ENCODE measurements around the gene TM9SF2. TPM values are rescaled to one million over a fixed set of nuclear protein-coding genes. Genes with fewer than 3 reads are reported as not detected.

The TM9SF2 gene
- total RNA-seq, 1 experiment from 2014 or later: 84.0 TPM

DNA sequence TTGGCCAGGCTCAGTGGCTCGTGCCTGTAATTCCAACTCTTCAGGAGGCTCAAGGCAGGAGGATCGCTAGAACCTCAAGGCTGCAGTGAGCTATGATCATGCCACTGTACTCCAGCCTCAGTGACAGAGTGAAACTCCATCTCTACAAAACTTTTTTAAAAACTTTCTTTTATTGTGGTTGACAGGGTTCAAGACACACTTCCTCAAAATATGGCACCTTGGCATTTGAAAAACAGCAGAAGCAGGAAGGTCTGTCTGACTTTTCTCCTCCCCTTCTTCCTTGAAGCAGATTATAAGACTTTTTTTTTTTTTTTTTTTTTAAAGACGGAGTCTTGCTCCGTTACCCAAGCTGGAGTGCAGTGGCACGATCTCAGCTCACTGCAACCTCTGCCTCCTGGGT is 100.3 kb downstream of the TM9SF2 start (continued):
- TF ChIP-seq, protein P1, sequence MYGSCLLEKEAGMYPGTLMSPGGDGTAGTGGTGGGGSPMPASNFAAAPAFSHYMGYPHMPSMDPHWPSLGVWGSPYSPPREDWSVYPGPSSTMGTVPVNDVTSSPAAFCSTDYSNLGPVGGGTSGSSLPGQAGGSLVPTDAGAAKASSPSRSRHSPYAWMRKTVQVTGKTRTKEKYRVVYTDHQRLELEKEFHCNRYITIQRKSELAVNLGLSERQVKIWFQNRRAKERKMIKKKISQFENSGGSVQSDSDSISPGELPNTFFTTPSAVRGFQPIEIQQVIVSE (CRISPR knock-in tag; IDR thresholded peaks at IDR 0.05; ENCODE audit: borderline replicate concordance): no peak
- TF ChIP-seq FOXP1 (CRISPR knock-in tag; IDR thresholded peaks at IDR 0.05; ENCODE audit: borderline replicate concordance): no peak
- TF ChIP-seq, protein P2, sequence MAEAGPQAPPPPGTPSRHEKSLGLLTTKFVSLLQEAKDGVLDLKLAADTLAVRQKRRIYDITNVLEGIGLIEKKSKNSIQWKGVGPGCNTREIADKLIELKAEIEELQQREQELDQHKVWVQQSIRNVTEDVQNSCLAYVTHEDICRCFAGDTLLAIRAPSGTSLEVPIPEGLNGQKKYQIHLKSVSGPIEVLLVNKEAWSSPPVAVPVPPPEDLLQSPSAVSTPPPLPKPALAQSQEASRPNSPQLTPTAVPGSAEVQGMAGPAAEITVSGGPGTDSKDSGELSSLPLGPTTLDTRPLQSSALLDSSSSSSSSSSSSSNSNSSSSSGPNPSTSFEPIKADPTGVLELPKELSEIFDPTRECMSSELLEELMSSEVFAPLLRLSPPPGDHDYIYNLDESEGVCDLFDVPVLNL (CRISPR knock-in tag; IDR thresholded peaks at IDR 0.05; ENCODE audit: borderline replicate concordance, low read depth): no peak

DNA sequence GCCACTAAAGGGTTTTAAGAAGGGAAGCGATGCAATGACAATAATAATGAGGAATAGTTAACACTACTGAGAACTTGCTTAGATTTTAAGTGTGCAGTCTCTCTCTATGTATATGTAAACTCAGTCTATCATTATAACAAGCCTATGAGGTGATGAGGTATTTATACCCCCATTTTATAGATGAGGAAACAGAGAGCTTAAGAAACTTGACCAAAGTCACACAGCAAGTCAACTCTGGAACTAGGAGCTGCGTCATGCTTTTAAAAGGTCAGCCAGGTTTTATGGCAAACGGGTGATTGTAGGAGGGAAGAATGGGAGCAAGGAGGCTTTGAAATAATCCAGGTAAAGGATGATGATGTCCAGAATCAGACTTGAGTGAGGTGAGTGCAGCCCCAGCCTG is 103.4 kb downstream of the TM9SF2 start:
- ATAC-seq (no peak), DNase-seq (ENCODE audit: low spot score) (no peak)
- Mint-ChIP-seq H3K27ac (no peak overlapping the region), H3K4me1 (peaks cover 31% of the 10 kb centered on the region), H3K4me3 (no peak overlapping the region), H3K27me3 (ENCODE audit: low read depth) (no peaks in the 10 kb centered on the region), H3K36me3 (peaks cover 3% of the 10 kb centered on the region; the same call in 1 of the 2 replicates), H3K9me3 (no peaks in the 10 kb centered on the region)
- TF ChIP-seq, protein P3, sequence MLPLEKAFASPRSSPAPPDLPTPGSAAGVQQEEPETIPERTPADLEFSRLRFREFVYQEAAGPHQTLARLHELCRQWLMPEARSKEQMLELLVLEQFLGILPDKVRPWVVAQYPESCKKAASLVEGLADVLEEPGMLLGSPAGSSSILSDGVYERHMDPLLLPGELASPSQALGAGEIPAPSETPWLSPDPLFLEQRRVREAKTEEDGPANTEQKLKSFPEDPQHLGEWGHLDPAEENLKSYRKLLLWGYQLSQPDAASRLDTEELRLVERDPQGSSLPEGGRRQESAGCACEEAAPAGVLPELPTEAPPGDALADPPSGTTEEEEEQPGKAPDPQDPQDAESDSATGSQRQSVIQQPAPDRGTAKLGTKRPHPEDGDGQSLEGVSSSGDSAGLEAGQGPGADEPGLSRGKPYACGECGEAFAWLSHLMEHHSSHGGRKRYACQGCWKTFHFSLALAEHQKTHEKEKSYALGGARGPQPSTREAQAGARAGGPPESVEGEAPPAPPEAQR (CRISPR knock-in tag; IDR thresholded peaks at IDR 0.05): no peak
- TF ChIP-seq, protein P4, sequence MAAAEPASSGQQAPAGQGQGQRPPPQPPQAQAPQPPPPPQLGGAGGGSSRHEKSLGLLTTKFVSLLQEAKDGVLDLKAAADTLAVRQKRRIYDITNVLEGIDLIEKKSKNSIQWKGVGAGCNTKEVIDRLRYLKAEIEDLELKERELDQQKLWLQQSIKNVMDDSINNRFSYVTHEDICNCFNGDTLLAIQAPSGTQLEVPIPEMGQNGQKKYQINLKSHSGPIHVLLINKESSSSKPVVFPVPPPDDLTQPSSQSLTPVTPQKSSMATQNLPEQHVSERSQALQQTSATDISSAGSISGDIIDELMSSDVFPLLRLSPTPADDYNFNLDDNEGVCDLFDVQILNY (CRISPR knock-in tag; IDR thresholded peaks at IDR 0.05): no peak
- no peak for TF ChIP-seq CBFB (CRISPR knock-in tag; IDR thresholded peaks at IDR 0.05; ENCODE audit: low read depth)
- TF ChIP-seq MYBL2 (CRISPR knock-in tag; IDR thresholded peaks at IDR 0.05): no peak
- TF ChIP-seq, protein P5, sequence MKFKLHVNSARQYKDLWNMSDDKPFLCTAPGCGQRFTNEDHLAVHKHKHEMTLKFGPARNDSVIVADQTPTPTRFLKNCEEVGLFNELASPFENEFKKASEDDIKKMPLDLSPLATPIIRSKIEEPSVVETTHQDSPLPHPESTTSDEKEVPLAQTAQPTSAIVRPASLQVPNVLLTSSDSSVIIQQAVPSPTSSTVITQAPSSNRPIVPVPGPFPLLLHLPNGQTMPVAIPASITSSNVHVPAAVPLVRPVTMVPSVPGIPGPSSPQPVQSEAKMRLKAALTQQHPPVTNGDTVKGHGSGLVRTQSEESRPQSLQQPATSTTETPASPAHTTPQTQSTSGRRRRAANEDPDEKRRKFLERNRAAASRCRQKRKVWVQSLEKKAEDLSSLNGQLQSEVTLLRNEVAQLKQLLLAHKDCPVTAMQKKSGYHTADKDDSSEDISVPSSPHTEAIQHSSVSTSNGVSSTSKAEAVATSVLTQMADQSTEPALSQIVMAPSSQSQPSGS (CRISPR knock-in tag; IDR thresholded peaks at IDR 0.05; ENCODE audit: borderline replicate concordance, low read depth): no peak
- TF ChIP-seq, protein P6, sequence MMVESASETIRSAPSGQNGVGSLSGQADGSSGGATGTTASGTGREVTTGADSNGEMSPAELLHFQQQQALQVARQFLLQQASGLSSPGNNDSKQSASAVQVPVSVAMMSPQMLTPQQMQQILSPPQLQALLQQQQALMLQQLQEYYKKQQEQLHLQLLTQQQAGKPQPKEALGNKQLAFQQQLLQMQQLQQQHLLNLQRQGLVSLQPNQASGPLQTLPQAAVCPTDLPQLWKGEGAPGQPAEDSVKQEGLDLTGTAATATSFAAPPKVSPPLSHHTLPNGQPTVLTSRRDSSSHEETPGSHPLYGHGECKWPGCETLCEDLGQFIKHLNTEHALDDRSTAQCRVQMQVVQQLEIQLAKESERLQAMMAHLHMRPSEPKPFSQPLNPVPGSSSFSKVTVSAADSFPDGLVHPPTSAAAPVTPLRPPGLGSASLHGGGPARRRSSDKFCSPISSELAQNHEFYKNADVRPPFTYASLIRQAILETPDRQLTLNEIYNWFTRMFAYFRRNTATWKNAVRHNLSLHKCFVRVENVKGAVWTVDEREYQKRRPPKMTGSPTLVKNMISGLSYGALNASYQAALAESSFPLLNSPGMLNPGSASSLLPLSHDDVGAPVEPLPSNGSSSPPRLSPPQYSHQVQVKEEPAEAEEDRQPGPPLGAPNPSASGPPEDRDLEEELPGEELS (CRISPR knock-in tag; IDR thresholded peaks at IDR 0.05): no peak
- TF ChIP-seq ESRRA (CRISPR knock-in tag; IDR thresholded peaks at IDR 0.05; ENCODE audit: borderline replicate concordance): no peak
- TF ChIP-seq CREB1 (CRISPR knock-in tag; IDR thresholded peaks at IDR 0.05): no peak
- TF ChIP-seq NR2C2 (CRISPR knock-in tag; IDR thresholded peaks at IDR 0.05): no peak
- TF ChIP-seq, protein P7, sequence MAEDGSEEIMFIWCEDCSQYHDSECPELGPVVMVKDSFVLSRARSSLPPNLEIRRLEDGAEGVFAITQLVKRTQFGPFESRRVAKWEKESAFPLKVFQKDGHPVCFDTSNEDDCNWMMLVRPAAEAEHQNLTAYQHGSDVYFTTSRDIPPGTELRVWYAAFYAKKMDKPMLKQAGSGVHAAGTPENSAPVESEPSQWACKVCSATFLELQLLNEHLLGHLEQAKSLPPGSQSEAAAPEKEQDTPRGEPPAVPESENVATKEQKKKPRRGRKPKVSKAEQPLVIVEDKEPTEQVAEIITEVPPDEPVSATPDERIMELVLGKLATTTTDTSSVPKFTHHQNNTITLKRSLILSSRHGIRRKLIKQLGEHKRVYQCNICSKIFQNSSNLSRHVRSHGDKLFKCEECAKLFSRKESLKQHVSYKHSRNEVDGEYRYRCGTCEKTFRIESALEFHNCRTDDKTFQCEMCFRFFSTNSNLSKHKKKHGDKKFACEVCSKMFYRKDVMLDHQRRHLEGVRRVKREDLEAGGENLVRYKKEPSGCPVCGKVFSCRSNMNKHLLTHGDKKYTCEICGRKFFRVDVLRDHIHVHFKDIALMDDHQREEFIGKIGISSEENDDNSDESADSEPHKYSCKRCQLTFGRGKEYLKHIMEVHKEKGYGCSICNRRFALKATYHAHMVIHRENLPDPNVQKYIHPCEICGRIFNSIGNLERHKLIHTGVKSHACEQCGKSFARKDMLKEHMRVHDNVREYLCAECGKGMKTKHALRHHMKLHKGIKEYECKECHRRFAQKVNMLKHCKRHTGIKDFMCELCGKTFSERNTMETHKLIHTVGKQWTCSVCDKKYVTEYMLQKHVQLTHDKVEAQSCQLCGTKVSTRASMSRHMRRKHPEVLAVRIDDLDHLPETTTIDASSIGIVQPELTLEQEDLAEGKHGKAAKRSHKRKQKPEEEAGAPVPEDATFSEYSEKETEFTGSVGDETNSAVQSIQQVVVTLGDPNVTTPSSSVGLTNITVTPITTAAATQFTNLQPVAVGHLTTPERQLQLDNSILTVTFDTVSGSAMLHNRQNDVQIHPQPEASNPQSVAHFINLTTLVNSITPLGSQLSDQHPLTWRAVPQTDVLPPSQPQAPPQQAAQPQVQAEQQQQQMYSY (CRISPR knock-in tag; IDR thresholded peaks at IDR 0.05): no peak
- TF ChIP-seq ZNF671 (CRISPR knock-in tag; IDR thresholded peaks at IDR 0.05): no peak
- TF ChIP-seq, protein P8, sequence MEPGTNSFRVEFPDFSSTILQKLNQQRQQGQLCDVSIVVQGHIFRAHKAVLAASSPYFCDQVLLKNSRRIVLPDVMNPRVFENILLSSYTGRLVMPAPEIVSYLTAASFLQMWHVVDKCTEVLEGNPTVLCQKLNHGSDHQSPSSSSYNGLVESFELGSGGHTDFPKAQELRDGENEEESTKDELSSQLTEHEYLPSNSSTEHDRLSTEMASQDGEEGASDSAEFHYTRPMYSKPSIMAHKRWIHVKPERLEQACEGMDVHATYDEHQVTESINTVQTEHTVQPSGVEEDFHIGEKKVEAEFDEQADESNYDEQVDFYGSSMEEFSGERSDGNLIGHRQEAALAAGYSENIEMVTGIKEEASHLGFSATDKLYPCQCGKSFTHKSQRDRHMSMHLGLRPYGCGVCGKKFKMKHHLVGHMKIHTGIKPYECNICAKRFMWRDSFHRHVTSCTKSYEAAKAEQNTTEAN (CRISPR knock-in tag; IDR thresholded peaks at IDR 0.05): no peak
- ChIA-PET POLR2A (no interaction called here), CTCF (interaction anchor here (1.2 kb wide), 1 partner anchor 366 kb away, joined by 3 read pairs; no protein-coding TSS in a partner anchor)

All from WTC11 (cell line).